Activated CD4-positive, CD25-positive, alpha-beta regulatory T cell (primary cell): Measurements from ENCODE around the gene EGLN2.
A peak's percentile ranks its signal among the peaks of the same experiment; 100 is the strongest.
"Not testable (repeated sequence)": the region's sequence is repeated elsewhere in the genome, so short reads cannot be mapped to it uniquely, and the experiment has no call there.

Experiments
- DNase-seq, 4 experiments: peaks; one replicate each; lab custom pipeline; 2025; lab: John Stamatoyannopoulos, UW

EGLN2 gene

DNA sequence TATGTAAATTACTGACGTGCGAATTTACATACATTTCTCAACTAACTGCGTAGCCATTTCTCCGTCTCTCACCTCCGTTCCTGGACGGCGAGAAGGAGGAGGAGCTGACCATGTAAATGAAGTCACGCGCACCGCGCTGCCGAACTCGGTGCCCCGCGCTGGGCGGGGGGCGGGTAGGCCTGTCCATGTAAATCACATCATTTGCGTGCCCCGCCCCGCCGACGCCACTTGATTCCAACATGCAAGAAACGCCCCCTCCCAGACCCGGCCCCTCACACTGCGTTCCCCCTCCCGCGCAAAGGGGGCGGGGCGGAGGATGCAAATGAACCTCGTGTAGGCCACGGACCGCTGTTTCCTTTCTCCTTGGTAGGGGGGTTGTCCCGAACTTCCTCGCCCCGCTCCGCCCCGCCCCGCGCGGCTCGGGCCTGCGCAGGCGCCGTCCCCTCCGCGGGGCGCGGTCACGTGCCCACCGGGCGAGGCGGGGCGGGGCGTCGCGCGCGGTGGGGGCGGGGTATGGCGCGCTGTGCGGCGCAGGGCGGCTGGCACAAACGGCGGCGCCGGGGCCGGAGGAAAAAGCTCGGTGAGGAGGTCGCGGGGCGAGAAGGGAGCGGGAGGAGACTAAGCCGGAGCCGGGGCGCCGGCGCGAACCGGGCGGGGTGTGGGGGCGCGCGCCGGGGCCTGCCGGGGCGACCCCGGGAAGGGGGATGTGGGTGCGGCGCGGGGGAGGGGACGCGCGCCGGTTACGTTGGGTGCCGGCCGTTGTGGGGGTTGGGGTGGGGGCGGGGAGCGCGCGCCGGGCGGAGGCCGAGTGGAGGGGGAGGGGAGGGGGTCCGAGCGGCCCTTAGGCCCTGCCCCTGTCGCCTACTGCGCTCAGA is at the start of gene EGLN2:
Gene EGLN2, plus strand, starts transcription at position 509 of the 875 bp plus-strand sequence. CDS start 1,382 bp downstream, outside the sequence.
- DNase-seq: peak; percentile 99 to 100 (median 100)

DNA sequence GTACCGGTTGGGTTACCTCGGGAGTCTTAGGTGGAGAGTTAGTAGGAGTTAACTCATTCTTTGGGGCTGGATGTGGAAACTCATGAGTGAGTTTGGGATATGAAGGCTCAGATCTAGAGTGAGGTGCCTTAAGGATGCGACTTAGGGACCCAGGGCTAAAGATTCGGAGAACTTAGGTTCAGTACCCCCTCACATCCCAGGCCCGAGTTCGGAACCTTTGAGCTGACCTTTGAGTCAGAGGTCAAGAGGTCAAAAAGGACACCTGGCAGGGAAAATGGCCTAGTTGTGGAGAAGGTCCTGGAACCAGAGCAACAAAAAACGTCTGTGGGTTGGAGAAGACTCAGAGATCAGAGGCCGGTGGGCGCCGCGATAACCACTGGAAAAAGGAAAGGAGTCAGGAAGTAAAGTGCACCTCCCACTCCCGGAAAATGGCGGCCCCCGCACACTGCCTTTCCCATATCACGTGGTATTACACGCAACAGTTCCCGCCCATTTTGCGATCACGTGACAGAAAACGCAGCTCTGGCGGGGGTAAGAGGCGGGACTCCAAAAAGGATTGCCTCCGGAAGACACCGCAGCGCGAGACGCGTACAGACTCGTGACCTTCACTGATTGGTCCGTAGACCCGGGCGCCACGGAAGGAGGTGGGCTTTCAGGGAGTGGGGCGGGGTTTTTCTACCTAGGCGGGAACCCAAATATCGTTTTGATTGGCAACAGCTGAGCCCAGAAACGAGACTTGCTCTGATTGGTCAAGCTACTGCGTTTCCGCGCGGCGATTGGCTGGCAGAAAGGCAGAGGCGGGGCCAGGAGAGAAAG is 48.7 kb upstream of the EGLN2 start, which contains the start of gene ACTMAP:
Gene ACTMAP, minus strand, starts transcription at position 420 of the 816 bp plus-strand sequence. CDS start 674 bp downstream, outside the sequence.
- DNase-seq: peak; percentile 96 to 99 (median 98)

- DNase-seq: peak; percentile 79 to 90 (median 88)
Observed at GRCh38 chr19:40750874-40751537, 48.0 kb upstream of the EGLN2 start, which contains the start of gene SNRPA. Gene SNRPA (plus strand): TSS chr19:40751203. CDS start chr19:40751409, 206 bp downstream.

GRCh38 chr19:40752257-40752781 is 46.7 kb upstream of the EGLN2 start:
- no peak for DNase-seq

GRCh38 chr19:40754611-40755247 is 44.3 kb upstream of the EGLN2 start:
- no peak for DNase-seq

DNA sequence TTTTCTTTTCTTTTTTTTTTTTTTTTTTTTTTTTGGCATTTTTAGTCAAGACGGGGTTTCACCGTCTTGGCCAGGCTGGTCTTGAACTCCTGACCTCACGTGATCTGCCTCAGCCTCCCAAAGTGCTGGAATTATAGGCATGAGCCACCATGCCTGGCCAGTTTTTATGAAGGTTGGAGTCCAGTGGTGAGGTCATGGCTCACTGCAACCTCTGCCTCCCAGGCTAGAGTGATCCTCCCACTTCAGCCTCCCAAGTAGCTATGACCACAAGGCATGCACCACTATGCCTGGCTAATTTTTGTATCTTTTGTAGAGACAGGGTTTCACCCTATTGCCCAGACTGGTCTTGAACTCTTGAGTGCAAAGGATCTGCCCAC is 43.8 kb upstream of the EGLN2 start:
- DNase-seq: no peak

DNA sequence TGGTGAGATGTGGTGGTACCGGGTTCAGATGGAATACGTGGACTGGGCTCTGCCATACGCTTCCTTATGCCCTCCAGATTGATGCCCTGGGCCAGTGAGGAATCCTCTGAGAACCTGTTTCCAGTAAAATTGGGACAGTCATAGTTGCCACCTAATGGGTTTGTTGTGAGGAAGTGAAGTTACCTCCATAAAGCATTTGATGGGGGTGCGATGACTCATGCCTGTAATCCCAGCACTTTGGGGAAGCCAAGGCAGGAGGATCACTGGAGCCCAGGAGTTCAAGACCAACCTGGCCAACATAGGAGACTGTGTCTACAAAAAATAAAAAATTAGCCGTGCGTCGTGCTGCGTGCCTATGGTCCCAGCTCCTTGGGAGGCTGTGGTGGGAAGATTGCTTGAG is 43.2 kb upstream of the EGLN2 start:
- DNase-seq: no peak

- no peak for DNase-seq
Observed at GRCh38 chr19:40756502-40757110, 42.4 kb upstream of the EGLN2 start.

- no peak for DNase-seq
Observed at GRCh38 chr19:40758491-40758890, 40.5 kb upstream of the EGLN2 start.

GRCh38 chr19:40759352-40759751 is 39.6 kb upstream of the EGLN2 start:
- no peak for DNase-seq

DNA sequence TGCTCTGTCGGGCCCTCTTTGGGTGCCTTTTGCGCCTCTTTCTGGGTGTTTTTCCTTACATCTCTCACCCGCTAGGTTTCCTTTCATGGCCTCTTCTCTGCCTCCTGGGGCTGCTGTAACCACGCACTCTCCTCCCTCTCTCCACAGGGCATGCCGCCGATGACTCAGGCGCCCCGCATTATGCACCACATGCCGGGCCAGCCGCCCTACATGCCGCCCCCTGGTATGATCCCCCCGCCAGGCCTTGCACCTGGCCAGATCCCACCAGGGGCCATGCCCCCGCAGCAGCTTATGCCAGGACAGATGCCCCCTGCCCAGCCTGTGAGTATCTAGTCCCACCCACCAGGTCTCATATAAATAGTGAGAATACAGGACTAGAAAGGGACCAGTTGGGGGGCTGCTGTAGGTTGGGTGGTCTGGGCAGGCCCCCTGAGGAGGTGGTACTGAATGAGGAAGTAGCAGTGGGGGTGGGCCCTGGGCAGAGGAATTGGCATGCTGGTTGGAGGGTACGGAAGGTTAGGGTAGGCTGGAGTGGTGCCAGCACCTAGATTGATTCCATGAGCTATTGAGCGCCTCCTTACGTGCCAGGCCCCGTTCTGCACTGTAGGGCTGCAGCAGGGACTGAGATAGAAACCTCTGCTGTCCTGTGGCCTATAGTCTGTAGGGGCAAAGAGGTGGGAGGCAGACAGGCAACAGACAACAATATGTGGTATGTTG is 36.1 kb upstream of the EGLN2 start:
- no peak for DNase-seq

- no peak for DNase-seq
Observed at GRCh38 chr19:40763526-40763925, 35.5 kb upstream of the EGLN2 start.

GRCh38 chr19:40763963-40764362 is 35.0 kb upstream of the EGLN2 start:
- DNase-seq: no peak

DNA sequence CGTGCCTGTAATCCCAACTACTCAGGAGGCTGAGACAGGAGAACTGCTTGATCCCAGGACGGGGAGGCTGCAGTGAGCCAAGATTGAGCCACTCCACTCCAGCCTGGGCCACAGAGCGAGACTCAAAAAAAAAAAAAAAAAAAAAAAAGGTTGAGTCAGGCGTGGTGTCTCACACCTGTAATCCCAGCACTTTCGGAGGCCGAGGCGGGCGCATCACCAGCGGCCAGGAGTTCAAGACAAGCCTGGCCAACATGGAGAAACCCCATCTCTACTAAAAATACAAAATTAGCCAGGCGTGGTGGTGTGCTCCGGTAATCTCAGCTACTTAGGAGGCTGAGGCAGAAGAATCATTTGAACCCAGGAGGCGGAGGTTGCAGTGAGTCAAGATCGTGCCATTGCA is 32.6 kb upstream of the EGLN2 start:
- DNase-seq: not testable (repeated sequence)

DNA sequence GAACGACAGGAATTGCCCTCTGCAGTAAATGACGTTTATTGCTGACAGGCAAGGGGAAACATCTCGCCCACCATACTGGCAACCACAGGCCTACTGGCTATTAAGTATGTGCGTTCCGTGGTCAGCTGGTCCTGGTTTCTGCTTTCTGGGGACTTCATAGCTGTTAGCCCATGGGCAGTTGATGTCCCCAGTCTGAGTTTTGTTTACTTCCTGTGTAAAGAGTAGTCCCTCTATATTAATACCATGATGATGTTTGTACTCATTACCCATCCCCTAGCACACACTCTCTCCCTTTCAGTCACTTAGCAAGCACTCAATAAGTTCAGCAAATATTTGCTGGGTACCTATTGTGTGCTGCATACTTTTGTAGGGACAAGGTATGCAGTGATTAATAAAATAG is 30.1 kb upstream of the EGLN2 start:
- no peak for DNase-seq

GRCh38 chr19:40771101-40771862 is 27.7 kb upstream of the EGLN2 start:
- not testable (repeated sequence) for DNase-seq

DNA sequence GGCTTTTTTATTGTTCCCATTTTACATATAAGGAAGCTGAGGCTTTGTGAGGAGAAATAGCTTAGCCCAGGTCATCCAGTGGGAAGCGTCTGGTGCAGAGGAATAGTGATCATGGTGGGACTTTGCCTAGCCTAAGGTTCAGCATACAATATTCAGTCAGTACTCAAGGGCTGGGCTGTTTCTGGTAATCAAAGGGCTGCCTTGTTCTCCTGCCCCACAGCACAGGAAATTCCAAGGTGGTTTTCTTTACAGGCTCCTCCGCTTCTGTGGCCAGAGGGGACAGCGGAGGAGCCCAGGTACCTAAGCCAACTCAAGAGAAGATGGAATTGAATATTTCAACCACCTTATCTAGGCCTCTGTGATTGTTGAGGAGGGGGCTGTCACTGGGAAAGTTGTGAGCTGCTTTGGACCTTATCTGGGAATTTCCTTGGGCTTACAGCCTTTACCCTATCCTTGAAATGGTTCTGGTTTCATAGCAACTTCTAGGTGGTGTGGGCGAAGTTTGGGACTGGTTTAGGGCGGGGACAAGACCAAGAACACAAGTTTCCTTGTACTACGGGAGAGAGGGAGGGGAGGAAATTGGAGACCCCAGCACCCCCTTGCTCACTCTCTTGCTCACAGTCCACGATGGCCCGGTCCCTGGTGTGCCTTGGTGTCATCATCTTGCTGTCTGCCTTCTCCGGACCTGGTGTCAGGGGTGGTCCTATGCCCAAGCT is 23.9 kb upstream of the EGLN2 start, which contains the start of gene MIA:
Gene MIA, plus strand, starts transcription at position 606 of the 716 bp plus-strand sequence. Its CDS starts 22 bp downstream, at position 628.
- no peak for DNase-seq

DNA sequence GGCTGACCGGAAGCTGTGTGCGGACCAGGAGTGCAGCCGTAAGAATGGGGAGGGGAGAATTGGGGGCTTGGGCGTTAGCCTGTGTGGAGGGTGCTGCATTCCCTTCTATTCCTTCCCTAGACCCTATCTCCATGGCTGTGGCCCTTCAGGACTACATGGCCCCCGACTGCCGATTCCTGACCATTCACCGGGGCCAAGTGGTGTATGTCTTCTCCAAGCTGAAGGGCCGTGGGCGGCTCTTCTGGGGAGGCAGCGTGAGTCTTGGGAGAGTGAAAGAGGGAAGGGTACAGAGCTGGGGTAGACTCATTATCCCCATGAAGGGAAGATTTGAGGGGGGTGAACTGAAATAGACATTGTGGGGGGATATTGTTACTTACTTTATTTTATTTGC is 23.4 kb upstream of the EGLN2 start:
- DNase-seq: no peak

- no peak for DNase-seq
Observed at GRCh38 chr19:40776364-40776763, 22.6 kb upstream of the EGLN2 start.
